Measurements from ENCODE around the gene PLXNA1.

PLXNA1 gene

GRCh38 chr3:126989316-126990023 lies 6.6 kb downstream of the PLXNA1 start:
- DNase-seq = no peak

GRCh38 chr3:126990024-126990700 lies 7.2 kb downstream of the PLXNA1 start:
- no peak for DNase-seq

GRCh38 chr3:126990890-126991289 lies 8.0 kb downstream of the PLXNA1 start:
- DNase-seq = no peak

GRCh38 chr3:126991366-126992200 lies 8.7 kb downstream of the PLXNA1 start:
- DNase-seq = no peak

- DNase-seq = no peak
These were observed 9.3 kb downstream of the PLXNA1 start for GRCh38 chr3:126992216-126992615.

- no peak for DNase-seq
These were observed 9.9 kb downstream of the PLXNA1 start for GRCh38 chr3:126992776-126993175.

GRCh38 chr3:126993436-126993835 lies 10.5 kb downstream of the PLXNA1 start:
- DNase-seq = no peak

GRCh38 chr3:126994661-126995245 lies 11.8 kb downstream of the PLXNA1 start:
- DNase-seq = no peak

GRCh38 chr3:126995254-126995780 lies 12.4 kb downstream of the PLXNA1 start:
- DNase-seq = no peak

GRCh38 chr3:126995926-126996512 lies 13.1 kb downstream of the PLXNA1 start:
- DNase-seq = no peak

- no peak for DNase-seq
These were observed 14.0 kb downstream of the PLXNA1 start for GRCh38 chr3:126996905-126997304.

- DNase-seq = no peak
These were observed 14.6 kb downstream of the PLXNA1 start for GRCh38 chr3:126997455-126998038.

- DNase-seq = no peak
These were observed 15.4 kb downstream of the PLXNA1 start for GRCh38 chr3:126998320-126998719.

- DNase-seq = no peak
These were observed 15.8 kb downstream of the PLXNA1 start for GRCh38 chr3:126998728-126999127.

GRCh38 chr3:126999383-126999782 lies 16.5 kb downstream of the PLXNA1 start:
- no peak for DNase-seq

- no peak for DNase-seq
These were observed 17.2 kb downstream of the PLXNA1 start for GRCh38 chr3:127000119-127000518.

GRCh38 chr3:127000761-127001160 lies 17.8 kb downstream of the PLXNA1 start:
- DNase-seq = no peak

GRCh38 chr3:127001486-127002194 lies 18.7 kb downstream of the PLXNA1 start:
- DNase-seq = no peak

- DNase-seq = no peak
These were observed 19.6 kb downstream of the PLXNA1 start for GRCh38 chr3:127002195-127003174.

- DNase-seq = no peak
These were observed 20.2 kb downstream of the PLXNA1 start for GRCh38 chr3:127003175-127003555.
